ENCODE data around the gene H2AZ2.

H2AZ2 gene

GRCh38 chr7:44847920-44848634, at the start of gene H2AZ2:
H2AZ2 (minus strand) TSS chr7:44848087; CDS start chr7:44847971, 116 bp downstream.
- H3K4me3 ChIP-seq (replicated peaks; ENCODE audit: low read depth, low read length), result peak within 1 kb of the TSS; percentile 95
- DNase-seq (ENCODE audit: low read depth), result peak; percentile 100
- no peak for TF ChIP-seq CTCF (IDR thresholded peaks at IDR 0.05; ENCODE audit: low read length, missing control alignments)

- no peak overlapping the region for H3K4me3 ChIP-seq (replicated peaks; ENCODE audit: low read depth, low read length)
- no peak for TF ChIP-seq CTCF (IDR thresholded peaks at IDR 0.05; ENCODE audit: low read length, missing control alignments)
- DNase-seq (ENCODE audit: low read depth), result no peak
Observed at GRCh38 chr7:44897309-44897708, 49.4 kb upstream of the H2AZ2 start.

GRCh38 chr7:44894888-44895580, 47.1 kb upstream of the H2AZ2 start:
- no peak for DNase-seq (ENCODE audit: low read depth)

DNA sequence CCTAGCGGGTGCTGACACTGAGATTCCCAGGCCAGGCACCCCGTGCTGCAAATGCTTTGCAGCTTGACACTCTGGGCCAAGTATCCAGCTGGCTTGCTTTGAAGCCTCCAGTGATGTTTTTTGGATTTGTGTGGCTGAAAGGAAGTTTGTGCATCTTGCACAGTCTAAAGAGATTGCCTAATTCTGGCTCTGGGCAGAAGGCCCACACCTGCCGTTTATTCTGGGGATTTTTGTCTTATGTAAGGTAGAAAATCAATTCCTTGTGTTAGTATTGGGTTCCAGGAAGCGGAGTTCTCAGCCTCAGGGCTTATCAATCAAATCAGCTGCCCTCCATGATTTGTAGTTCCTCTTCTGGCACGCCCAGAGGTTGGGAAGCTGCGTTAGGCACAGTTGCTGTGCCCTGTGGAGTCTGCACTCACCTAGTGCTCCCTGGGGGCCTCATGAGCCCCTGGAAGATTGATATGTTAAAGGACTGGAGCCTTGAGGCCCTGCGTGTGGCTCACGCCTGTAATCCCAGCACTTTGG, 45.9 kb upstream of the H2AZ2 start:
- no peak overlapping the region for H3K4me3 ChIP-seq (replicated peaks; ENCODE audit: low read depth, low read length)
- DNase-seq (ENCODE audit: low read depth), result no peak
- TF ChIP-seq CTCF (IDR thresholded peaks at IDR 0.05; ENCODE audit: low read length, missing control alignments), result no peak

More at GRCh38 chr7:44894888-44895580, 47.1 kb upstream of the H2AZ2 start:
- no peak for TF ChIP-seq CTCF (IDR thresholded peaks at IDR 0.05; ENCODE audit: low read length, missing control alignments)
- no peak overlapping the region for H3K4me3 ChIP-seq (replicated peaks; ENCODE audit: low read depth, low read length)

- TF ChIP-seq CTCF (IDR thresholded peaks at IDR 0.05; ENCODE audit: low read length, missing control alignments), result no peak
- DNase-seq (ENCODE audit: low read depth), result no peak
Observed at GRCh38 chr7:44891791-44892190, 43.9 kb upstream of the H2AZ2 start.

GRCh38 chr7:44891372-44891771, 43.5 kb upstream of the H2AZ2 start:
- no peak for DNase-seq (ENCODE audit: low read depth)
- TF ChIP-seq CTCF (IDR thresholded peaks at IDR 0.05; ENCODE audit: low read length, missing control alignments), result no peak
- H3K4me3 ChIP-seq (replicated peaks; ENCODE audit: low read depth, low read length), result no peak overlapping the region

More at GRCh38 chr7:44891791-44892190, 43.9 kb upstream of the H2AZ2 start:
- no peak overlapping the region for H3K4me3 ChIP-seq (replicated peaks; ENCODE audit: low read depth, low read length)
